Measurements from ENCODE around the gene LRPPRC. TPM values are rescaled to one million over a fixed set of nuclear protein-coding genes. Genes with fewer than 3 reads are reported as not detected.

LRPPRC gene
- total RNA-seq, 1 donor from 2014 or later: 56.1 TPM

DNA sequence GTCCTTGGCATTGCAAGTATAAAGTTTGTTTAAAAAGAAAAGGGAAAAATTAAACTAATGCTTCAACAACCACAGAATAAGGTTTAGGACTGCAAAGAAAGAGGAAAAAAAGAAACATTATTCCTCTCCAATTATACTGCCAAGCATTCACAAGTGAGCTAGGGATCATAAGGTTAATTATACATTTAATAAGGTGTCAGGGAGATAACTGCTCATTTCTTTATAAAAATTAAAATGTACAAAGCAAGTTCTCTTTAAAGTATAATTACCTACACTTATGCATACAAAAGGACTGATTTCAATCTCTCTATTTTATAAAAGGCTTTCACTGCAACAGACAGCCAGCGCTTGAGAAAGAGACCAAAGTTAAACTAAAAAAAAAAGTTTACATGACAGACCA lies 98.9 kb downstream of the LRPPRC start:
- no peaks in the 10 kb centered on the region for H3K27me3 ChIP-seq
- H3K4me3 ChIP-seq: no peak overlapping the region
- H3K36me3 ChIP-seq: peaks cover 80% of the 10 kb centered on the region
- TF ChIP-seq, protein P1, sequence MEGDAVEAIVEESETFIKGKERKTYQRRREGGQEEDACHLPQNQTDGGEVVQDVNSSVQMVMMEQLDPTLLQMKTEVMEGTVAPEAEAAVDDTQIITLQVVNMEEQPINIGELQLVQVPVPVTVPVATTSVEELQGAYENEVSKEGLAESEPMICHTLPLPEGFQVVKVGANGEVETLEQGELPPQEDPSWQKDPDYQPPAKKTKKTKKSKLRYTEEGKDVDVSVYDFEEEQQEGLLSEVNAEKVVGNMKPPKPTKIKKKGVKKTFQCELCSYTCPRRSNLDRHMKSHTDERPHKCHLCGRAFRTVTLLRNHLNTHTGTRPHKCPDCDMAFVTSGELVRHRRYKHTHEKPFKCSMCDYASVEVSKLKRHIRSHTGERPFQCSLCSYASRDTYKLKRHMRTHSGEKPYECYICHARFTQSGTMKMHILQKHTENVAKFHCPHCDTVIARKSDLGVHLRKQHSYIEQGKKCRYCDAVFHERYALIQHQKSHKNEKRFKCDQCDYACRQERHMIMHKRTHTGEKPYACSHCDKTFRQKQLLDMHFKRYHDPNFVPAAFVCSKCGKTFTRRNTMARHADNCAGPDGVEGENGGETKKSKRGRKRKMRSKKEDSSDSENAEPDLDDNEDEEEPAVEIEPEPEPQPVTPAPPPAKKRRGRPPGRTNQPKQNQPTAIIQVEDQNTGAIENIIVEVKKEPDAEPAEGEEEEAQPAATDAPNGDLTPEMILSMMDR (IDR thresholded peaks at IDR 0.05): no peak
- no peaks in the 10 kb centered on the region for H3K9me3 ChIP-seq
- intact Hi-C loops (cut with DNase I): no loop called here
- no peak overlapping the region for H3K27ac ChIP-seq
- H3K4me1 ChIP-seq: no peaks in the 10 kb centered on the region
- ATAC-seq (no peak), DNase-seq (no peak)

DNA sequence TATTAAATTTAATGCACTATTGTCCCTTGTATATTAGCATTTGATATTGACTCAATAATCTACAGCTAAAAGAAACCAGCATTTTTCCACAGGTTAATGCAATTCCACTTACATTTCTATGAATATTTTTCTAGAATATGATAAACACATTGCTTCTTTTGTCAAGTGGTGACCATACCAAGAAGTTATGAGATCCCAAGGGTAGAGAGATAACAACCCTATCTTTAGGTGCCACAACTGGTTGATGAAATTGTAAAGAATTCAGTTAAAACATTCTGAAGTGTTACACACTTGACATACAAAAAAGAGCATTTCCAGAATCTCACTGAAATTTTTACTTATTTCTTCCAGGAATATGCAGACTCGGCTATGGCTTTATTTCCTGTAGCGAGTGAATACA lies 101.0 kb downstream of the LRPPRC start:
- DNase-seq (no peak), ATAC-seq (no peak)
- intact Hi-C loops (cut with DNase I): no loop called here
- TF ChIP-seq, protein P1 (IDR thresholded peaks at IDR 0.05): no peak
- Histone ChIP-seq H3K27me3 (no peaks in the 10 kb centered on the region), H3K27ac (no peak overlapping the region), H3K36me3 (peaks cover 69% of the 10 kb centered on the region), H3K9me3 (no peaks in the 10 kb centered on the region), H3K4me1 (no peaks in the 10 kb centered on the region), H3K4me3 (no peak overlapping the region)

DNA sequence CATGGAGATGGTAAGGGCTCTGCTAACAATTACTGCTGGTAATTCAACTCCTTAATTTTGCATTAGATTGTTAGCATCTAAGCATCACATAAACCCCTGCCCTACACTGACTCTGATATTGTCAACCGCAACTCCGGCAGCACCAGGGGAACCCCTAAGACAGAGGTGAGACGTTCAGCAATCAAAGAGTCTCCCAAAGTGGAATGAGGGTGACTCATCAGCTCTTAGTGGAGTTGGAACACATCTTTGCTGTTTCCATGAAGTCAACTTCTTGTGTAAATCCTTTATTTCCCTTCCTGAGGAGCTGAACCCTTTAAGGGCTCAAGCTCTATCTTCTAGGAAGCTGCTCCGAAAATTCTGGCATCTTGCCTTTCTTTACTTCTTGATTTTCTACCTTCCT lies 104.9 kb downstream of the LRPPRC start:
- ATAC-seq (peak; percentile 64), DNase-seq (no peak)
- Histone ChIP-seq H3K4me3 (no peak overlapping the region), H3K27me3 (no peaks in the 10 kb centered on the region), H3K27ac (no peak overlapping the region), H3K4me1 (no peaks in the 10 kb centered on the region), H3K9me3 (no peaks in the 10 kb centered on the region), H3K36me3 (peaks cover 71% of the 10 kb centered on the region)
- intact Hi-C loops (cut with DNase I): no loop called here
- TF ChIP-seq, protein P1 (IDR thresholded peaks at IDR 0.05): no peak

DNA sequence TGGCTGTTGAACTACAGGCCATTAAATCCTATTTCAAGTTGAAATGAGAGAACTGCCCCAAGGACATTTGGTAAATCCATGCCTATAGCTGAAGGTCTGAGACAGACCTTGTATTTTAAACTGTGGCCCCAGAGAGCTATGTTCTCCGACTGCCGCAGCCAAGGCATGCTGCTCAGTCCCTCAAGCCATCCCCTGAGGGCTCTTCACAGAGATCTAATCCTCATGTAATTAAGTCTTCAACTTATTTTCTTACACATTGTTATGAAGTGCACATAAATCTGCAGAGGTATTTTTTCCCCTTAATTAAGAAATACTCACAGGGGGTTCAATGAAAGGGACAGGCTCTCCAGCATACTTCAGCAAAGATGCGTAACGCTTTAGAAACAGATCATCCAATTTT lies 106.4 kb downstream of the LRPPRC start:
- no peaks in the 10 kb centered on the region for H3K27me3 ChIP-seq
- H3K4me3 ChIP-seq: no peak overlapping the region
- no peaks in the 10 kb centered on the region for H3K4me1 ChIP-seq
- intact Hi-C loops (cut with DNase I): no loop called here
- ATAC-seq (no peak), DNase-seq (no peak)
- H3K36me3 ChIP-seq: peaks cover 57% of the 10 kb centered on the region
- TF ChIP-seq, protein P1 (IDR thresholded peaks at IDR 0.05): no peak
- no peaks in the 10 kb centered on the region for H3K9me3 ChIP-seq
- H3K27ac ChIP-seq: no peak overlapping the region

DNA sequence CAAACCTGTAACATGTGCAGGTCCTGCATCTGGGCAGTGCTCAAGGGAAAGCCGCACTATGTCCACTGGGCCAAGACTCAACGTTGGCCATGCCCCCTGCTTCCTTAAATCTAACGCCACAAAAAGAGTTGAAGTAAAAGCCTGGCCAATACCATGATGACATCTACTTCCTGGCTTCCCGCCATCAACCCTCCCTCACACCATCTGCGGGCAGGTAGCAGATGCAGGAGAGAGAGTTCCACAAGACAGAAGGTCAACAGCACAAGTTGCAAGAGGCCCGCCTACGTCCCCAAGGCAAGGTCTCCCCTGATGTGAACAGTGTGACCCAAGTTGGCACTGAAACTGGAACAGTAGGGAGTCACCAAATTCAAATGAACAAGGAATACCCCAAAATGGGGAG lies 108.6 kb downstream of the LRPPRC start:
- Histone ChIP-seq H3K36me3 (peaks cover 35% of the 10 kb centered on the region), H3K27me3 (no peaks in the 10 kb centered on the region), H3K4me3 (no peak overlapping the region), H3K9me3 (no peaks in the 10 kb centered on the region), H3K4me1 (peaks cover 7% of the 10 kb centered on the region), H3K27ac (no peak overlapping the region)
- ATAC-seq (no peak), DNase-seq (no peak)
- TF ChIP-seq, protein P1 (IDR thresholded peaks at IDR 0.05): no peak
- intact Hi-C loops (cut with DNase I): no loop called here

DNA sequence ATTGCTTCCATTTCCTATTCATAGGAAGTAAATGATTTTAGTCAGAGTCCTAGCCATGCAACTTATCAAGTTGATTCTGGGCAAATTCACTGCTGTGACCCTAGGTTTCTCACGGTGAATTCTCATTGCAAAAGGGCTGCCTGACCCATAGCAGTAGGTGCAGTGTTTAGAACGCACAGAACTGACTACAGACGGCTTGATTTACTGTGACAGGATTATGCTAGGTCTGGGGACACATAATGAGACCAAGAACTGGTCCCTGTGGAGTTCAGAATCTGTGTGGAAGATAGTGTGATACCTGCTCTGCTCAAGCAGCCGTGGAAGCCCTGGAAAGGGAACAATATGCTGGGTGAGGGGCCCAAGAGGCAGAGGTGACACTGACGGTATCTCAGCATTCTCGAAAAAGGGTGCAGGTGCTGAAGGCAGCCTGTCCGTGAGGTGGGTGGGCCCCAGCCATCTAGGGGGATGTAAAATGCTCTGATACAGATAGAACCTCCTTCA lies 110.6 kb downstream of the LRPPRC start:
- Histone ChIP-seq H3K4me3 (no peak overlapping the region), H3K27me3 (no peaks in the 10 kb centered on the region), H3K4me1 (peaks cover 16% of the 10 kb centered on the region), H3K36me3 (peaks cover 28% of the 10 kb centered on the region), H3K27ac (no peak overlapping the region), H3K9me3 (no peaks in the 10 kb centered on the region)
- ATAC-seq (no peak), DNase-seq (no peak)
- TF ChIP-seq, protein P1 (IDR thresholded peaks at IDR 0.05): no peak
- intact Hi-C loops (cut with DNase I): no loop called here

Measured in upper lobe of right lung (tissue), 1 donor.